Type B pancreatic cell (in vitro differentiated cells): ENCODE data around the gene RORC. TPM values are rescaled to one million over a fixed set of nuclear protein-coding genes. Genes with fewer than 3 reads are reported as not detected.
A peak's percentile ranks its signal among the peaks of the same experiment; 100 is the strongest.
"Not testable (repeated sequence)": the region's sequence is repeated elsewhere in the genome, so short reads cannot be mapped to it uniquely, and the experiment has no call there.

Experiments
- DNase-seq: peaks from one replicate; pipeline ENCODE4 v3.0.0; 2021; ENCODE audit warnings: mixed read lengths; ENCODE audit not compliant: unreplicated experiment; ENCODE audit errors: extremely low spot score
- H3K27ac Mint-ChIP-seq: 2 replicates; pipeline ENCODE4 v1.8.0; 2021; ENCODE audit warnings: mild to moderate bottlenecking, mixed read lengths
- H3K27me3 Mint-ChIP-seq: 2 replicates; pipeline ENCODE4 v1.8.0; 2021; ENCODE audit warnings: mixed read lengths
- H3K36me3 Mint-ChIP-seq: 2 replicates; pipeline ENCODE4 v1.8.0; 2021; ENCODE audit warnings: mixed read lengths
- H3K4me1 Mint-ChIP-seq: one replicate; pipeline ENCODE4 v1.8.0; 2021; ENCODE audit warnings: mixed read lengths; ENCODE audit not compliant: unreplicated experiment
- H3K4me3 Mint-ChIP-seq: 2 replicates; pipeline ENCODE4 v1.8.0; 2021; ENCODE audit warnings: mild to moderate bottlenecking, mixed read lengths
- H3K9me3 Mint-ChIP-seq: 2 replicates; pipeline ENCODE4 v1.8.0; 2021; ENCODE audit warnings: mixed read lengths
- CTCF ChIP-seq: fragments of 200-600 bp; sonication (generic); conservative IDR thresholded peaks from 2 replicates; pipeline ENCODE4 v1.5.0; 2021; ENCODE audit warnings: antibody characterized with exemption, mild to moderate bottlenecking
- total RNA-seq: library from RNA; stranded (reverse); gene quantifications from 2 replicates; pipeline ENCODE4 v1.2.1, GENCODE V29; 2021; ENCODE audit warnings: low replicate concordance

RORC gene
- total RNA-seq, 1 donor from 2014 or later: not detected

GRCh38 chr1:151775894-151776664, 55.5 kb downstream of the RORC start:
- Mint-ChIP-seq H3K27ac (no peak overlapping the region), H3K36me3 (peaks cover 10% of the 10 kb centered on the region), H3K4me3 (no peak overlapping the region), H3K27me3 (no peaks in the 10 kb centered on the region), H3K9me3 (no peaks in the 10 kb centered on the region), H3K4me1 (no peaks in the 10 kb centered on the region)
- DNase-seq: no peak
- TF ChIP-seq CTCF: no peak

DNA sequence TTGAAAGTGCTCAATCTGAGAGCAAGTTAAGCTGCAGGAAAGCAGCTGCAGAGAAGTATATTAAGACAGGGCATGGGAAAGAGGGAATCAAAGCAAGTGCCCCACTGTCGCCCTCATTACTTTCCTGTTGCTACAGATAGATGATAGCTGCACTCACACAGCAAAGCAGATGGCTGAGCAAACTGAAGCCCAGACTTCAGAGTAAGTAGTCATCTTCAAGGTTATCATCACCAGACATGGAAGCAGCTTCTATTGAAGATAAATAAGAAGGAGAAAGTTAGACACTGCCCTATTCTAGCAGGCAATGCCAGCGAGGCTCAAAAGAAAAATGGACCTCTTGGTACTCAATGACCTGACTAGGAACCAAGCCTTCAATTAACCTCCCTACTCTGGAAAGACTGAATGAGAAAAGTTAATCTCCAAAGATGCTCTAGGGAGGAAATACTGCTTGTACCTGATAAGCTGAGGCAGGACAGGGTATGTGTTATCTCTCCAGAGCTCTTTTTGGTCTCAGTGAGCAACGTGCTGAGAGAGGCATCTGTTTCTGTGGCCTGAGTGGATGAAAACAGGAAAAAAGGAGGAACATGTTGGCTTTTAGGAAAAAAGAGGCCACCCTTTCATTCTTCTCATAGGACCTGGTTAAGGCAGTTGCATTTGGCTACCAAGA, 57.2 kb downstream of the RORC start:
- Mint-ChIP-seq H3K4me3 (no peak overlapping the region), H3K27ac (no peak overlapping the region), H3K27me3 (no peaks in the 10 kb centered on the region), H3K36me3 (peaks cover 6% of the 10 kb centered on the region), H3K4me1 (no peaks in the 10 kb centered on the region), H3K9me3 (no peaks in the 10 kb centered on the region)
- TF ChIP-seq CTCF: no peak
- no peak for DNase-seq

DNA sequence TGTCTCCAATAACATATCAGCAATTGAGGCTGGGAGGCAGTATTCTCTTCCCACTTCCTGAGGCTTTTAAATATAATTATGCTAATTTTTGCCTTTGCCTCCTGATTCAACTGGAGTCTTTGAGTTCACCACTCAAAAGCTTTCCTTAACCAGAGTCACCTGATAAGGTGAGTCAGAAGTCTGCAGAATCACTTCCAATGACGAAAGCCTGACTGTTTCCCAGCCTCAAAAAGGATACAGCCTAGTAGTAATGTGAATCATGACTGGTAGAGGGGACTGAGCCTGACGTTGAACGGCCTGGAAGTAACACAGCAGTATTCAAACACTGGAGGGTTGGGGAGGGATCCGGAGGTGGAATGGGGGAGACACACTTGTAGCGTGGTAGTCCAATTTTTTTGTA, 57.9 kb downstream of the RORC start:
- Mint-ChIP-seq H3K9me3 (no peaks in the 10 kb centered on the region), H3K36me3 (peaks cover 6% of the 10 kb centered on the region), H3K27me3 (no peaks in the 10 kb centered on the region), H3K4me1 (no peaks in the 10 kb centered on the region), H3K4me3 (no peak overlapping the region), H3K27ac (no peak overlapping the region)
- no peak for TF ChIP-seq CTCF
- DNase-seq: no peak

- H3K4me3 Mint-ChIP-seq, DNase-seq, H3K9me3 Mint-ChIP-seq, H3K27ac Mint-ChIP-seq, H3K36me3 Mint-ChIP-seq, H3K27me3 Mint-ChIP-seq: not testable (repeated sequence)
- H3K4me1 Mint-ChIP-seq: peaks cover 10% of the 10 kb centered on the region
Observed at GRCh38 chr1:151769270-151769669, 62.3 kb downstream of the RORC start.

DNA sequence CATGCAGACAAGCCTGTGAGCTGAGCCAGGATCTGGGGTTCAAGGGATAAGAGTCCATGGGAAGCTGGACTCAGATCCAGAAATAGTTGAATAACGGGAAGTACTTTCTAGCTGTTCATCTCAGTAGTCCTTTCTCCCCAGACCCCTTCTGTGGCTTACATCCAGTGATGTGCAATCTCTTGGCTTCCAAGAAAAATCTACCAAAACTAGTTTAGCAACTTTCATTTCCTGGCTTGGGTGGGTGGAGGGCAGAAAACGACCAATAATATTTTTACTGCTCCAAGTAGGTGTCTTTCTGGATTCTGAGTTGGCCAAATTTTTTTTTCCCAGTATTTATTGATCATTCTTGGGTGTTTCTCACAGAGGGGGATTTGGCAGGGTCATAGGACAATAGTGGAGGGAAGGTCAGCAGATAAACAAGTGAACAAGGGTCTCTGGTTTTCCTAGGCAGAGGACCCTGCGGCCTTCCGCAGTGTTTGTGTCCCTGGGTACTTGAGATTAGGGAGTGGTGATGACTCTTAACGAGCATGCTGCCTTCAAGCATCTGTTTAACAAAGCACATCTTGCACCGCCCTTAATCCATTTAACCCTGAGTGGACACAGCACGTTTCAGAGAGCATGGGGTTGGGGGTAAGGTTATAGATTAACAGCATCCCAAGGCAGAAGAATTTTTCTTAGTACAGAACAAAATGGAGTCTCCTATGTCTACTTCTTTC, 63.1 kb downstream of the RORC start:
- not testable (repeated sequence) for DNase-seq, H3K9me3 Mint-ChIP-seq, H3K27me3 Mint-ChIP-seq, H3K36me3 Mint-ChIP-seq
- Mint-ChIP-seq H3K4me1 (peaks cover 13% of the 10 kb centered on the region), H3K4me3 (peak overlapping the region; percentile 29), H3K27ac (peak overlapping the region; percentile 95)

DNA sequence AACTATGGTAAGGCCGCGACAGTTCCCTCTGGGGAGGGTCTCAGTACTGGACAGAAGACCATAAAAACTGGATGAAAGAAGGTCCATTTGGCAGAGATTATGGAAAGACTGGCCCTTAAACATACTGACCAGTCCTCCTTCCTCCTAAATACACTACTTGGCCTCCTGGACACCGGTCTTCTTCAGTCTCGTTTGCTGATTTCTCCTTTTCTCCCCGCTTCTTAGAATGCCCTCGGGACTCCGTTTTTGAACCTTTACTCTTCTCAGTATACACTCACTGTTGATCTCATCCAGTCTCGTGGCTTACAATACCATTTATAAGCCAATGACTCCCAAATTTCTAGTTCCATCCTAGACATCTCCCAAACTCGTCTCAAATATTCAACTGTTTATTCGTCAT, 67.6 kb downstream of the RORC start:
- DNase-seq: no peak
- peaks cover 18% of the 10 kb centered on the region for H3K36me3 Mint-ChIP-seq
- peak overlapping the region; percentile 97 for H3K4me3 Mint-ChIP-seq
- TF ChIP-seq CTCF: no peak
- no peaks in the 10 kb centered on the region for H3K9me3 Mint-ChIP-seq
- H3K4me1 Mint-ChIP-seq: peaks cover 22% of the 10 kb centered on the region
- no peaks in the 10 kb centered on the region for H3K27me3 Mint-ChIP-seq
- peak overlapping the region; percentile 95 for H3K27ac Mint-ChIP-seq
